K562 (cell line): ENCODE results near the gene SLC5A4.

Source experiments
- CHD4 ChIP-seq: fragments of 200-600 bp; sonication (generic); IDR thresholded peaks from 3 replicates; pipeline ENCODE4 v1.6.1; 2012; ENCODE audit warnings: low read depth, mild to moderate bottlenecking, mixed read lengths, low read length, inconsistent platforms; ENCODE audit not compliant: insufficient read depth, insufficient replicate concordance, poor library complexity, severe bottlenecking
- CTCF ChIP-seq, 3 experiments: IDR thresholded peaks in 2 of 3; conservative IDR thresholded peaks in 1 of 3; 2 replicates each; pipeline ENCODE4 v1.5.1; 2011 to 2012; ENCODE audit warnings: low read length in 3 of 3, mild to moderate bottlenecking in 3 of 3, control low read depth in 2 of 3, improper control_type of control experiment in 1 of 3, inconsistent platforms in 1 of 3, low read depth in 1 of 3, mixed read lengths in 1 of 3, moderate library complexity in 1 of 3; ENCODE audit not compliant: insufficient read depth in 2 of 3
- FOXJ3 ChIP-seq: sonication (generic); formaldehyde crosslinking; IDR thresholded peaks from 2 replicates; pipeline ENCODE4 v1.4.0; 2020; ENCODE audit warnings: mild to moderate bottlenecking, missing genetic modification reagents
- NRF1 ChIP-seq, 2 experiments: fragments of 450-650 bp; IDR thresholded peaks in 1 of 2; conservative IDR thresholded peaks in 1 of 2; 2 replicates each; pipeline ENCODE4 v1.6.1; 2014; ENCODE audit warnings: mild to moderate bottlenecking in 2 of 2
- PATZ1 ChIP-seq: fragments of 250-450 bp; sonication (Bioruptor Pico); IDR thresholded peaks from 2 replicates; pipeline ENCODE4 v1.5.0; 2020; ENCODE audit warnings: mild to moderate bottlenecking, borderline replicate concordance
- POLR2A ChIP-seq: fragments of 450-650 bp; conservative IDR thresholded peaks from 2 replicates; pipeline ENCODE4 v1.6.1; 2016
- RBM14 ChIP-seq: fragments of 200-400 bp; formaldehyde crosslinking; IDR thresholded peaks from 2 replicates; pipeline ENCODE4 v1.6.1; 2018; ENCODE audit warnings: low read depth, mild to moderate bottlenecking, low read length, moderate library complexity, borderline replicate concordance; ENCODE audit not compliant: insufficient read depth
- SAFB2 ChIP-seq: fragments of 200-400 bp; formaldehyde crosslinking; IDR thresholded peaks from 2 replicates; pipeline ENCODE4 v1.6.1; 2018; ENCODE audit warnings: borderline replicate concordance, low read length, low read depth, moderate library complexity; ENCODE audit not compliant: severe bottlenecking
- U2AF1 ChIP-seq: fragments of 200-400 bp; formaldehyde crosslinking; optimal IDR thresholded peaks from 2 replicates; pipeline ENCODE3; 2017; ENCODE audit warnings: mild to moderate bottlenecking, low read depth, low read length, moderate library complexity
- ZNF174 ChIP-seq: fragments of 250-450 bp; sonication (Bioruptor Pico); IDR thresholded peaks from 2 replicates; pipeline ENCODE4 v1.4.0; 2020; ENCODE audit warnings: mild to moderate bottlenecking
- ZNF274 ChIP-seq: IDR thresholded peaks from 2 replicates; pipeline ENCODE4 v1.6.1; 2011; ENCODE audit warnings: low read depth, mild to moderate bottlenecking, low read length, moderate library complexity, borderline replicate concordance
- ZNF384 ChIP-seq: IDR thresholded peaks from 2 replicates; pipeline ENCODE4 v1.6.1; 2012; ENCODE audit warnings: low read depth, low read length, improper control_type of control experiment

GRCh38 chr22:32248276-32248675, 6.9 kb downstream of the SLC5A4 start:
- no peak for TF ChIP-seq NRF1 (conservative IDR thresholded peaks at IDR 0.05 in 1 of 2, IDR thresholded peaks at IDR 0.05 in 1 of 2)
- TF ChIP-seq RBM14: no peak
- no peak for TF ChIP-seq ZNF274
- TF ChIP-seq ZNF384: no peak
- TF ChIP-seq CTCF (IDR thresholded peaks at IDR 0.05 in 2 of 3, conservative IDR thresholded peaks at IDR 0.05 in 1 of 3; ENCODE audit: insufficient read depth in 2 of 3, low read depth in 1 of 3, low read length in 3 of 3): no peak
- TF ChIP-seq PATZ1: no peak
- no peak for TF ChIP-seq U2AF1
- no peak for TF ChIP-seq FOXJ3 (CRISPR knock-in tag)
- no peak for TF ChIP-seq POLR2A
- no peak for TF ChIP-seq SAFB2
- no peak for TF ChIP-seq CHD4
- no peak for TF ChIP-seq ZNF174 (CRISPR knock-in tag)
